ENCODE measurements around the gene MAML3.

The MAML3 gene

DNA sequence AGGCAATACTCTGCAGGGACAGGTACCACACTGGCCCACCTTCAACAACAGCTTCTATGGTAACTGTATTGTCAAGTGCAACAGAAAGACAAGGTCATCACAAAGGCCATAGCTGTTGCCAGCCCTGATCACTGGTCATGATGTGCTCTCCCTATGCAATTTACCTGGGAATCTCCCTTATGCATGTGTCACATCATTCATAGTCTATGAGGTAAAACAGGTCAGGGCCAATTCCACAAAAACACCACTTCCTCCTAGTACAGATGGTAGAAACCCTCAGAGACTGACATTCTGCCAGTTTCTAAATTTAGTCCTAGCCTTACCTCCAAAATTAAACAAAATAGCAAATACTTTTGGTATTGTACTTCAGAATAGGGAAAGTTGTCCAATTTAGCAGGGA, 355.5 kb downstream of the MAML3 start:
- no peak overlapping the region for H3K4me3 ChIP-seq (replicated peaks; ENCODE audit: low read depth, low read length)
- TF ChIP-seq, protein P1, sequence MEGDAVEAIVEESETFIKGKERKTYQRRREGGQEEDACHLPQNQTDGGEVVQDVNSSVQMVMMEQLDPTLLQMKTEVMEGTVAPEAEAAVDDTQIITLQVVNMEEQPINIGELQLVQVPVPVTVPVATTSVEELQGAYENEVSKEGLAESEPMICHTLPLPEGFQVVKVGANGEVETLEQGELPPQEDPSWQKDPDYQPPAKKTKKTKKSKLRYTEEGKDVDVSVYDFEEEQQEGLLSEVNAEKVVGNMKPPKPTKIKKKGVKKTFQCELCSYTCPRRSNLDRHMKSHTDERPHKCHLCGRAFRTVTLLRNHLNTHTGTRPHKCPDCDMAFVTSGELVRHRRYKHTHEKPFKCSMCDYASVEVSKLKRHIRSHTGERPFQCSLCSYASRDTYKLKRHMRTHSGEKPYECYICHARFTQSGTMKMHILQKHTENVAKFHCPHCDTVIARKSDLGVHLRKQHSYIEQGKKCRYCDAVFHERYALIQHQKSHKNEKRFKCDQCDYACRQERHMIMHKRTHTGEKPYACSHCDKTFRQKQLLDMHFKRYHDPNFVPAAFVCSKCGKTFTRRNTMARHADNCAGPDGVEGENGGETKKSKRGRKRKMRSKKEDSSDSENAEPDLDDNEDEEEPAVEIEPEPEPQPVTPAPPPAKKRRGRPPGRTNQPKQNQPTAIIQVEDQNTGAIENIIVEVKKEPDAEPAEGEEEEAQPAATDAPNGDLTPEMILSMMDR (IDR thresholded peaks at IDR 0.05; ENCODE audit: low read length, missing control alignments), result no peak
- no peak for DNase-seq (ENCODE audit: low read depth)

DNA sequence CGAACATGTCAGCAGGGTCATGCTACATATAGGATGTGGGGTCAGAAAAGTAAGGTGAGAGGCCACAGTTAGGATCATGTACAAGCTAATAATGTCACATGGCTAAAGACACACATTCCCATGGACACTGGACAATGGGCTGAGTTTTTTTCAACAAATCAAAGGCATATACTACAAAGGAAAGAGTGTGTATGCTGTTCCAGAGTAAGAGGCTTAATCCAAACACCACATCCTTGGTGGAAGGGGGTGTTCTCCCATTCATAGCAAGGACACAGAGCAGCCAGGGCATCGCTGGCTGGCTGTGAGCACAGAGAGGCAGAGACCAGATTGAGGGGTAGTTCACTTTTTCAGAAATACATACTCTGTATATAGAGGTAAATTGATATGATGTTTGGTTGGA, 356.7 kb downstream of the MAML3 start:
- H3K4me3 ChIP-seq (replicated peaks; ENCODE audit: low read depth, low read length), result no peak overlapping the region
- no peak for DNase-seq (ENCODE audit: low read depth)
- TF ChIP-seq, protein P1 (IDR thresholded peaks at IDR 0.05; ENCODE audit: low read length, missing control alignments), result no peak

DNA sequence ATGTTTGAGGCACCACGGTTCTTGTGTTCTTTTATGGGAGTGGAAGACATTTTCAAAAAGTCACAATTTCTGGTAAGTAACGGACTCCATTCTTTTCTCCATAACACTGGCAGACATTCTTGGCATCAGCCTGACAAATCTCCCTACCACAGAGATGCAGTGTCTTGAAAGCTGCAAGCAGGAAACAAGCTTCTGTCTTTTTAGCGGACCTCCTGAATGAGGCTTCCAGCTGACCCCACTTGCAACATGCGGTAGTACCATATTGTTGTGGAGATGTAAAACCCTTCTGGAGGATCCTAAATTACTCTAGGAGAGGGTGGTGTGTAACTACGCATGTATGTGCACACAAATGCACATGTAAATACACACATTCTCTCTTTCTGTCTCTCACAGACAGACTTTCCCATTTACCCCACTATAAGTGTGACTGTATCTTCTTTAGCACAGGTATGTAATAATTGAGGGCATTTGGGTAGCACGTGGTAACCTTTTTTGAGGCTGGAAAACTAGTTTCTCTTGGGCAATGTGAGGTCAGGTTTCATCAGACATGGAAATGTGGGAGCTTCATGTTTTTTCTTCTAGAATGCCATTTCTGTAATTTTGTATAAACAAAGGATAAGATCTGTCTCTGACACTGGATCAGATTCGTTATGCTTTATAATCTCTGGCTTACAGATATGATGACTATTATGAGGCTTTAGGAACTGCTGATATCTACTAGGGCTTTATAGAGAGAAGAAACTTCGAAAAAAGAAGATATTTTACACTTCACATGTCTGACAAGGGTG, 358.3 kb downstream of the MAML3 start:
- TF ChIP-seq, protein P1 (IDR thresholded peaks at IDR 0.05; ENCODE audit: low read length, missing control alignments), result no peak
- DNase-seq (ENCODE audit: low read depth), result no peak
- H3K4me3 ChIP-seq (replicated peaks; ENCODE audit: low read depth, low read length), result no peak overlapping the region

DNA sequence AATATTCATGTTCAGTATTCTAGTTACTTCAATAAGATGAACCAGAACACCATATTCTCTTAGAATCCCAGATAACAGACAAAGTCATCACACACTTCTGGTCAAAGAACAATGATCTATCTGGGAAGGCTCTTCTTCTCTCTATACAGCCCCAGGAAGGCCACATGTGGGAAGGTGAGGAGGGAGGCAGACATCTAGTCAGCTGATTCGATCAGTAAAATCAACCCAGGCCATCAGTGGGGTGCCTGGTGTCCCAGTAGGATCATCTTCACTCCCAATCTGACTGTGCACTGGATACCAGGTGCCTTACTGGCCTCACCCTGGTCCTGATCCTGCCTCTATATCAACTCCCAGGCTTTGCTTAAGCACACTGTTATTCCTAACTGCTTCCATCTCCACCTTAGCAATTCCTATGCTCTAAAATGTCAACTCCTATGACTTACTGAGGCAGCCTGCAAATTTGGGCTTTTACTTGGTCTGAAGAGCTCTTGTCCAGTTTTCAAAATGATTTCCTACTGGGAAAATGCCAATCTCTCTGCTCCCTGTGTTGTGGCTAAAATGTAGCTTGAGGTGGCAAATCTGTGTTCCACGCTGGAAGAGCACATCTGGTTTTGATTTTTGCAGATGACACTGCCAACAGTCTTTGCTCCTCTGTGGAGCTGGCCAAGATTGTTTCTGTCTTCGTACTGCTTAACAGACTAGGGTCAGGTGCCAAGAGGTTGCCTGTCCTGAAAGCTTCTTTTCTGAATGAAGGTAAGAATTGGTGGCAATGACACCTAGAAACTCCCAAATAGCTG, 359.6 kb downstream of the MAML3 start:
- peak; percentile 26 for DNase-seq (ENCODE audit: low read depth)
- H3K4me3 ChIP-seq (replicated peaks; ENCODE audit: low read depth, low read length), result no peak overlapping the region
- TF ChIP-seq, protein P1 (IDR thresholded peaks at IDR 0.05; ENCODE audit: low read length, missing control alignments), result no peak

DNA sequence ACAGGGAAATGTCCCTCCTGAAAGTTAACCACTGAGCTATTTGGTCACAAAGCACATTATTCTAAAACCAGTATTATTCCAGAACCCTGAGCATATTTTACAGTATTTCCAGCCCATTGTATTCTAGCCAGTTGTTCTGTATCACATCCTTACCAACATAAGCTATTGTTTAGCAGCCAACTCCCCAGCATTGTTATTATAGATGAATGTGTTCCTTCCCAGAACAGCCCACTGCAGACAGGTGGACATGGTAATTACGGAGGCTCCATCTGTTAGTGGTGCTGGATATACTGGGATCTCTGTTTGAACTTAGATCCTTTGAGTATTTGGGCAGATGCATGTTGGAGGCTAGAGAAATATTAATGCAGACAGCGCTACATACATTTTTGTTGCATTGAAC, 362.3 kb downstream of the MAML3 start:
- no peak overlapping the region for H3K4me3 ChIP-seq (replicated peaks; ENCODE audit: low read depth, low read length)
- TF ChIP-seq, protein P1 (IDR thresholded peaks at IDR 0.05; ENCODE audit: low read length, missing control alignments), result no peak
- DNase-seq (ENCODE audit: low read depth), result peak; percentile 19

DNA sequence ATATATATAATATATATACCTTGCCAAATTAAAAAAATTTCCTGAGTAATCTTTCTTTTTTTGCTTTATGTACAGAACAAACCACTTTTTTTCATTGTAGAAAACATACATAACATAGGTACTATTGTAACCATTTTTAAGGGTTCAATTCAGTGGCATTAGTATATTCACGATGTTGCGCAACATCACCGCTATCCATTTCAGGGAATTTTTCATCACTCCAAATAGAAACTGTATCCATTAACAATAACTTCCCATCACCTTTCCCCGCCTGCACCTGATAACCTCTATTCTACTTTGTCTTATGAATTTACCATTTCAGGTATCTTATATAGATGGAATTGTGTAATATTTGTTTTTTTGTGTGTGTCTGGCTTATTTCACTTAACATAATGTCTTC, 363.7 kb downstream of the MAML3 start:
- TF ChIP-seq, protein P1 (IDR thresholded peaks at IDR 0.05; ENCODE audit: low read length, missing control alignments), result no peak
- no peak overlapping the region for H3K4me3 ChIP-seq (replicated peaks; ENCODE audit: low read depth, low read length)
- no peak for DNase-seq (ENCODE audit: low read depth)
